HG03575 (cell line): ENCODE results near the gene HNRNPLL.
"Not testable (repeated sequence)": the region's sequence is repeated elsewhere in the genome, so short reads cannot be mapped to it uniquely, and the experiment has no call there.

Experiments
- ATAC-seq: cut with Tn5 transposase; IDR thresholded peaks from one replicate; pipeline ENCODE4 v1.9.1; 2021; ENCODE audit not compliant: unreplicated experiment, insufficient number of reproducible peaks, low FRiP score; ENCODE audit errors: extremely low read depth

HNRNPLL gene

GRCh38 chr2:38561691-38562090 lies 41.0 kb downstream of the HNRNPLL start:
- ATAC-seq, result no peak

- ATAC-seq, result no peak
These were observed 42.6 kb downstream of the HNRNPLL start for GRCh38 chr2:38560092-38560491.

- ATAC-seq, result no peak
These were observed 44.7 kb downstream of the HNRNPLL start for GRCh38 chr2:38557981-38558380.

- no peak for ATAC-seq
These were observed 45.5 kb downstream of the HNRNPLL start for GRCh38 chr2:38557217-38557616.

- no peak for ATAC-seq
These were observed 46.5 kb downstream of the HNRNPLL start for GRCh38 chr2:38556006-38556801.

GRCh38 chr2:38554973-38555595 lies 47.6 kb downstream of the HNRNPLL start:
- ATAC-seq, result no peak

- no peak for ATAC-seq
These were observed 49.2 kb downstream of the HNRNPLL start for GRCh38 chr2:38553554-38553953.

GRCh38 chr2:38552259-38552658 lies 50.5 kb downstream of the HNRNPLL start:
- ATAC-seq, result no peak

GRCh38 chr2:38551746-38552145 lies 51.0 kb downstream of the HNRNPLL start:
- ATAC-seq, result no peak

GRCh38 chr2:38551171-38551570 lies 51.6 kb downstream of the HNRNPLL start:
- ATAC-seq, result no peak

GRCh38 chr2:38549851-38550250 lies 52.9 kb downstream of the HNRNPLL start:
- no peak for ATAC-seq

- ATAC-seq, result no peak
These were observed 53.5 kb downstream of the HNRNPLL start for GRCh38 chr2:38549071-38549704.

- no peak for ATAC-seq
These were observed 54.9 kb downstream of the HNRNPLL start for GRCh38 chr2:38547791-38548190.

GRCh38 chr2:38546585-38546984 lies 56.1 kb downstream of the HNRNPLL start:
- no peak for ATAC-seq

- no peak for ATAC-seq
These were observed 56.7 kb downstream of the HNRNPLL start for GRCh38 chr2:38546064-38546463.

GRCh38 chr2:38542248-38542631 lies 60.5 kb downstream of the HNRNPLL start:
- ATAC-seq, result not testable (repeated sequence)

GRCh38 chr2:38540580-38541286 lies 62.0 kb downstream of the HNRNPLL start:
- no peak for ATAC-seq

GRCh38 chr2:38539086-38539485 lies 63.6 kb downstream of the HNRNPLL start:
- no peak for ATAC-seq

GRCh38 chr2:38537937-38538525 lies 64.7 kb downstream of the HNRNPLL start:
- no peak for ATAC-seq
